ENCODE results near the gene MUTYH.

The MUTYH gene

DNA sequence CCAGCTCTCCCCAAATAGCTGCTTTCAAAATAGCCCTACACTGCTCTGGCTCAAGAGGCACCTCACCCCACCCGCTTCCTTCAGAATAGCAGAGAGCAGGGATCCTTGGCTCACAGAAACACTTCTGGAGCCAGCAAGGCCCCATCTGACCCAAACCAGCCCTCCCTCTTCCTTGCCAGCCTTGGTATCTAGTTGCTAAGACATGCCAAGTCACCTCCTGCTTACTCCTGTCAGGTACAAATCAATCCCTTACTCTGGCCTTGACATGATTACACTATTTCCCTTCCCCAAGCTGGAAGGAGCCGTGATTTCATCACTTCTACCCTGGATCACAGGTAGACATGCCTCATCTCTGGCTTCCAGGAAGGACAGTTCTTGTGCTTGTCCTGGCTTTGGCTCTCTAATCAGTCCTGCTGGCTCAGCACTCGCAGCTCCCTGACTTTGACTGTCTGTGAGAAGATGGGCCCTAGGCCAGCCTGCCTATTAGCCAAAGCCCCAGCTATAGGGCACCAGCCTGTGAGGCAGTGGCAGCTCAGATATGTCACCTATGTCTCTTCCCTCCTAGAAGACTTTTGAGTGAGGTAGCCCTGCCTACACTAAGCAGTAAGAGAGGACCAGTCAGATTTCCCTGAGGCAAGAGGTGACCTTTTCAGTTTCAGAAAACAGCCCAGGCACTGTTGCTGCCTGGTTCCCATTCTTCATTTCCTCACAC is 8.9 kb upstream of the MUTYH start:
- no peak for DNase-seq (ENCODE audit: low read depth)

DNA sequence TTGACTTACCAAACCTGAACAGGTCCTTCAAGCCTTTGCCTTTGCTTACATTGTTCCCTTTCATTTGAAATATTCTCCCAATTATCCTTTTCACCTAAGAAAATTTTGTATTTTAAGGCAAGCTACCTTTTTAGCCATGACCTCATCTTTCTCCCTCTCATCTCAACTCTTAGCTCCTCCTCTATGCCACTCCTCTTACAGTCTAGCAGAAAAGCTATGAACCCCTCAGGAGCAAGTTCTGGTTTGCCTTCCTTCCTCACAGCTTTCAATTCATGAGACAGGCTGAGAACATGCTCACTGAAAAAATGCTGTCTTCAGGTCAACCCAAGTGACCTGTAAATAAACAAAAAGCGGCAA is 8.3 kb upstream of the MUTYH start:
- no peak for DNase-seq (ENCODE audit: low read depth)

DNA sequence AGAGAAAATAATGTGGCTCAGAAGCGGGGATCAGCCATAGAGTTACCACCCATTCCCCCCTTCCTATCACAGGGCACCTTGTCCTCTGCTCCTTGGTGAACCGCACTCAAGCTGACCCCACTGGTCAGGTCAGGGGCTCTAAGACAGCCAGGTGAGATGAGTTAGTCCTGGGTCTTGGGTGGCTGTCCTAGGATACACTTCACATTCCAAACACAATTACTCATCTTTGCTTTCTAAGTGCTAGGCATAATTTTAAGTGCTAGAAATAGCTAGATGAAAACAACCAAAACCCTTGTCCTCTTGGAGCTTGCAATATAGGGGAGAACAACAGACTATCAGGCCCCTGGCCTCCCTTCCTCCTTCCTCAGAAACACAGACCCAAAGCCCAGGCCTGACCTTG is 7.8 kb upstream of the MUTYH start:
- no peak for DNase-seq (ENCODE audit: low read depth)

DNA sequence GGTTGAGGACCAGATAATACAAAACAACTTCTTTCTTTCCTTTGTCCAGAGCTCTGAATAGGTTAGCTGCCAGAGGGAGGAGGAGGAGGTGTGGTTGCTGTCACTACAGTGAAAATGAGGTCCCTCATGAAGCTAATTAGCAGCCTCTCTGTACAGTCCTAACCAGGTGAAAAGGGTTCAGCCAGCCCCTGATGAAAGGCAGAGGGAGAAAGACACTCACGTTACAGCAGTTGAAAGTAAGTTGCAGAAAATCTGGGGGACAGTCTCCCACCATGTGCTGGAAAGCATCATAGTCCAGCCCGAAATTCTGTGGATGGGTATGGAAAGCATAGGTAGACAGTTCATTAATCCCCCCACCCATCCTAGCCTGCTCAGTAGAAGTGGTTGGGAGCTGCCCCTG is 6.2 kb upstream of the MUTYH start:
- no peak for DNase-seq (ENCODE audit: low read depth)

DNA sequence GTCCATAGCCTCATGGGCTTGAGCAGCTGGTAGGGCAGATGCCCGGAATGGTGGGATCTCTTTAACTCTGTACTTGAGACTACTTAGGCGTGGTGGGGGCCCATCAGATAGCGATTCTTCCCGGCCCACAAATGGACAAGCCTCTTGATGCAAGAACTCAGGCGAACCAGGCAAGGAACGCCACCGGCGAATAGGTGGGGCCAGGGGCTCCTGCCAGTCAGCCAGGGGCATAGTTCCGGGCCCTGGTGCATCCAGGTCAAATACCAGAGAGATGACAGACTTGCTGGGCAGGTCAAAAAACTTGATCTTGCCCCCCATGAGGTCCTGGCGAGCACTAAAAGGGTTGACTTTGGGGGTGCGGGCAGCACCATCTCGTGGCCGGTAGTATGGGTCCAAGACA is 4.8 kb upstream of the MUTYH start:
- DNase-seq (ENCODE audit: low read depth) = no peak

DNA sequence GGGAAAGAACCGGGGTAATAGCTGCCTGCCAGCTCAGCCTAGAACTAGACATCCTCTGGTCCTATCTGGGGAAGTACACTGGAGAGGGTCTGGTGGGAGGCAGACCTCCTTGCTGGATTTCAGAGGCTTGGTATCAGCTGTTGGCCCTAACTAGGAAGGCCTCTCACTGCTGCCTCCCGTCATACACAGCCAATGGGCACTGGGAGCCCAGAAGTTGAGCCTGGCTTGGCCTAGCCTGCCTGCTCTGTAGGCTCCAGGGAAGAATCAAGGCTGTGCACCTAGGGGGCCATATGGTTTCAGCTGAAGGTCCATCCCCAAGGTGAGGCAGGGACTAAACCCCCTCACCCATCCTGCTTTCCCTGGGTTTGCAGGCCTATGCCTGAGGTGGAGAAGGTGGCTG is 4.3 kb upstream of the MUTYH start:
- DNase-seq (ENCODE audit: low read depth) = no peak

DNA sequence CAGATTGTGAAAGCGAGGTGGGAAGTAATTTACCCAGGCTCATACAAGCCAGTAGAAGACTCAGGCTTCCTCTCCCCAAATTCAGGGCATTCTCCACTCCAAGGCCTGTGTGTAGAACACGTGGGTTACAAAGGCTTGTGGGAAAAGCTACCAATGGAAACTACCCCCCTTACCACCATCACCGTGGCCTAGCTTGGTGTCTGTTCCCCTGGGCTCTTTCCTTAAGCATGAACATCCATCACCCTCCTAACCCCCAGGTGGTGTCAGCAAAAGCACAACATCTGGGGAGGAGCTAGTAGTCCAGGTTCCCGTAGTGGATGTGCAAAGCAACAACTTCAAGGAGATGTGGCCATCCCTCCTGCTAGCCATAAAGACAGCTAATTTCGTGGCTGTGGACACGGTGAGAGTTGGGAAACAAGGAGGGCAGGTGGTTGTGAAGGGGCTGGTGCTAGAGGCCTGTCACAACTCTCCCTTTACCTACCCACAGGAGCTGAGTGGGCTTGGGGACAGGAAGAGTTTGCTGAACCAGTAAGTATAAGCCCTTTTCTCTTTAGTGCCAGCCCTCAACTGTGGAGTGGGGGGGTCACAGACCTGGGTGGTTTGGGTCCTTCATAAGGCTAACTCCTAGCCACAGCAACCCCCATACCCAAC is 701 bp upstream of the MUTYH start:
- DNase-seq (ENCODE audit: low read depth) = no peak

DNA sequence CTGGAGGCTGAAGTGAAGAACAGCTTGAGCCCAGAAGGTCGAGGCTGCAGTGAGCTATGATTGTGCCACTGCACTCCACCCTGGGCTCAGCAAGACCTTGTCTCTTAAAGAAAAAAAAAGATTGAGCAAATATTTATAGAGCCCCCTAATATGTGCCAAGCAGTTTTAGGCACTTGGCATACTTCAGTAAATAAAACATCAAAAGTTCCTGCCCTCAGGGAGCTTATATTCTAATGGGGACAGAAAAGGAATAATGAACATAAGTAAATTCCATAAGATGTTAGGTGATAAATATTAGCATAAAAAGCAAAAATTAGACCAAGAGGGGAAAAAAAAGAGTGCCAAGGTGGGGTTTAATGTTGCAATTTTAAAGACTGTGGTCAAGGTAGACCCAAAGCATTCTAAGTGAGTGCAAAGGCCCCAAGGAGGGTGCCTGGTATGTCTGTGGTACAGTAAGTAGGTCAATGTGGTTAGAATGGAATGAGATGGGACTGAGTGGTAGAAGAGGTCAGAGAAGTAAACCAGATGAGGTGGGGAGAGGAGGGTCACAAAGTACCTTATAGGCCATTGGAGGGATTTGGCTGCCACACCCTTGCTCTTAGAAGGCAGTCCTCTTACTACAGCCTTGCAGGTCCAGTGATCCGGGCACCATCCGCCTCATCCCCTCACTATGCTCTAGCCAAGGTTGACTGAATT is 2.5 kb downstream of the MUTYH start:
- DNase-seq (ENCODE audit: low read depth) = no peak

DNA sequence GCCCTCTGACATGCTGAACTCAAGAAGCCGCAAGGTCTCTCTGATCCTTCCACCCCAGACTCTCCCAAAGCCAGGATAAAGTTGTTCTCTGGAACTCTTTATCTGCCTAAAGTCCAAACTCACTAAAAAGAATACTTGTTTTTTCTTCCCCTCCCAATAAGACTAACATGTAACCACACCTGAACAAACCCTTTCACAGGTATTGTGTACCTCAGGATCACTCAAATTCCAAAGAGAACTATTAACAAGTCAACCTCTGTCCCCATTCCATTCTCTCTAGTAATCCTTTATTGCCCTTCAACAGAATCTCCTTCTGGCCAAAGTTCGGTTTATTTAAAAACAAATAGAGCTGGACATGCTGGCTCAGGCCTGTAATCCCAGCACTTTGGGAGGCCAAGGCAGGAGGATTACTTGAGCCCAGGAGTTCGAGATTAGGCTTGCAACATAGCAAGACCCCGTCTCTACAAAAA is 4.3 kb downstream of the MUTYH start:
- no peak for DNase-seq (ENCODE audit: low read depth)

DNA sequence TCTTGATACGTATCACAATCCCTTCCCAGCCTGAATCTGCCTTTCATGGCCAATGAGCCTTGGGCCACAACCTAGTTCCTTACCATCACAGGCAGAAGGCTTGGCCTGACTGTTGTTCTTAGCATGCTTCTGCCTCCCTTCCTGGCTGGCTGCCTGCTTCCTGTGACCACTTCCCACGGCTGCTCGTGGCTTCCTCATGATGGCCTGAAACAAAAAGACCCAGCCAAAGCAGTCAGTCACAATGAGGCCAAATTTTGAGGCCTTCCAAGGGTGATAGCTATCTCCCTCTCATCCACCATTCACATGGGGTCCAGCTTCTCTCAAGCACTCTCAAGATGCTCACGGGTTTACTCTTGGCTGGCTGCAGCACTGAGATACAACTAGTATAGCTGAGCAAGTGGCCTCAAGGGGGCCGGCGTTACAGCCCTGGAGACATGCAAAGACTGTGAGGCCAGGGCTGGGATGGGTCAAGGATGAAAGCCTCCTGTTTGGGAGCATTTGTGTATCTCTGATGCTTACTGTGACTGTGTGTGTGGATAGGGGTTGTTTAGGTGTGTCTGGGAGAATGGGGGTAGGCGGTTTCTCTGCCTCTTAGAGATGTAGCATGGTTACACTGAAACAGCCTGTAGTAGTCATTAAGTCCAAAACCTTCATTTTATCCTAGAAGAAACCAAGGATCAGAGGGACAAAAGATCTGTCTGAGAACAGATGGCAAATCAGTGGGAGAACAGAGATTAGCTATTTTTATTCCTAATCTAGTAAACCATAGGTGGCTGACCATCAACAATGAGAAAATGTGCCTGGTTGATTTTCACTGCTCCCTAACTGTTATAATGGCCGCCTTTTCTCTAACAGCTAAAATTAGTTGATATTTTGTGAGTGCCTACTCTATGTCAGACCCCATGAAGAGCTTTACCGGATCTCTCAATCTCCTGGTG is 5.7 kb downstream of the MUTYH start:
- DNase-seq (ENCODE audit: low read depth) = no peak

DNA sequence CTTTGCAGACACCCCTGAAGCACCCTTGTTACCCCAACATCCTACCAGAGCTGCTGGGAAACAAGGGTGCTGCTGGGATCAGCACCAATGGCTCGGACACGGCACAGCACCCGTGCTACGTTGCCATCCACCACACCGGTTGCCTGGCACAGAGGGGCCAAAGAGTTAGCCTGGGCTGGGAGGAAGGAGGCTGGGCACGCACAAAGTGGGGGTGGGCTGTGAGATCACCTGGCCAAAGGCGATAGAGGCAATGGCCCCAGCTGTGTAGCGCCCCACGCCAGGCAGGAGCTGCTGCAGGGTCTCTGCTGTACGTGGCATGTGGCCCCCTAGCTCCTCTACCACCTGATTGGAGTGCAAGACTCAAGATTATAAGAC is 7.9 kb downstream of the MUTYH start:
- no peak for DNase-seq (ENCODE audit: low read depth)

DNA sequence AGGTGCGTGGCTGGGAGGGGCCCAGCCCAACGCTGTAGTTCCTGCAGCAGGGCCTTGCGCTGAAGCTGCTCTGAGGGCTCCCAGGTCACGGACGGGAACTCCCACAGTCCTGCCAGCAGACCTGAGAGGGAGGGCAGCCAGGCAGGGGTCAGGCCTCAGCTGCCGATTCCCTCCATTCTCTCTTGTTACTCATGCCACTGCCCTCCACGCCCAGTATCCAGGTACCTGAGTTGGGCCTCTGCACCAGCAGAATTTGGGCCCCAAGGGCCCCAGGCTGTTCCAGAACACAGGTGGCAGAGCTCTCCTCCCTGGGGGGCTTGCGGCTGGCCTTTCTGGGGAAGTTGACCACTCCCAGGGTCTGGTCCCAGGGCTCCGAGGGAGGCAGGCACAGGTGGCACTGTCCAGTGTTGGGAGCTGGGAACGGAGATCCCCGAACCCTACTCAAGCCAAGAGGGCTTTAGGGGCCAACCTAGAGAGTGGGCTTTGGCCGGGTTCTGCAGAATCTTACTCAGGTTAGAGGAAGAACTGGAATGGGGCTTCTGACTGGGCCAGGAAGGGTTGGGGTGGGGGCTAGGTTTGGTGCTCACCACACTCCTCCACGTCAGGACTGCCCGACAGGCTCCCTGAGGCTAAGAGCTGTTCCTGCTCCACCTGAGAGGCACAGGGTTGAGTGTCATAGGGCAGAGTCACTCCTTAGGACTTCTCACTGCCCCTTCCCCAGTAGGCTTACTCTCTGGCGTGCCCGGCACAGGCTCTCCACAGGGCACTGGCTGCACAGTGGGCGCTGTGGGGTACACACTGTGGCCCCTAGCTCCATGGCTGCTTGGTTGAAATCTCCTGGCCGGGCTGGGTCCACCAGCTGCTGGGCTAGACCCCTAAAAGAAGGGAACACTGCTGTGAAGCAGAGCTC is 8.5 kb downstream of the MUTYH start:
- no peak for DNase-seq (ENCODE audit: low read depth)

DNA sequence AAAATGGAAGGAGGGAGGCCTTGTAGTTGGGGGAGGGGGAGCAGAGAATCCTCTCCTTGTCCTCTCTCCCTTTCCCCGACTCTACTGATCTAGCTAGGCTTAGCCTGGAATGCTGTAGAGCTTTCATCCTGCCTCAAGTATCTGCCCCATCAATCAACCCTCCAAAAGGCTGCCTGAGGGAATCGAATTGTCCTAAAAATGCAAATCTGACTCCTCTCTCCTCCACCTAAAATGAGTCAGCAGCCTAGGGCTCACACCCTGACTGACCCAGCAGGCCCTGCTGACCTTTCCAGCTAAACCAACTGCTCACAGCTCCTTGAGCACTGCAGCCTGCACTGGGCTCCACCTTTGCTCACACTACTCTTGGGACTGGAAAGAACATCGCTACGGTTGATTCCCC is 10.8 kb downstream of the MUTYH start:
- no peak for DNase-seq (ENCODE audit: low read depth)

DNA sequence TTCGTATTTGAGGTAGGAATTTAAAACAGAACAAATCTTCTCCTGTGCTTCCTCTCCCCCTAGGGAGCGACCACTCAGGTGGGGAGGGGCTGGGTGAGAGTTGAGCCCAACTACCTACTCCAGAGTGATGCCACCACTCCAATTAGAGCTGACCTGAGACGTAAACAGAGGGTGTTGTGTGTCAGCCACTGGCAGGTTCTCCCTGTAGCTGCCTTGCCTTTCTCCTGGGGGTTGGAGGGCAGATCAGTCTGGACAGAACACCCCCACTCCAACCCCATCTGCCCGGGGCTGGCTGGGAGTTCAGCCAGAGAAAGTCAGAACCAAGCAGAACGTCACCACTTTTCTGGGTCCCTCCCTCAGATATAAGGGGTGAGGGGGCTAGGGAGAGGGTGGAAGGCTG is 11.6 kb downstream of the MUTYH start:
- DNase-seq (ENCODE audit: low read depth) = no peak

DNA sequence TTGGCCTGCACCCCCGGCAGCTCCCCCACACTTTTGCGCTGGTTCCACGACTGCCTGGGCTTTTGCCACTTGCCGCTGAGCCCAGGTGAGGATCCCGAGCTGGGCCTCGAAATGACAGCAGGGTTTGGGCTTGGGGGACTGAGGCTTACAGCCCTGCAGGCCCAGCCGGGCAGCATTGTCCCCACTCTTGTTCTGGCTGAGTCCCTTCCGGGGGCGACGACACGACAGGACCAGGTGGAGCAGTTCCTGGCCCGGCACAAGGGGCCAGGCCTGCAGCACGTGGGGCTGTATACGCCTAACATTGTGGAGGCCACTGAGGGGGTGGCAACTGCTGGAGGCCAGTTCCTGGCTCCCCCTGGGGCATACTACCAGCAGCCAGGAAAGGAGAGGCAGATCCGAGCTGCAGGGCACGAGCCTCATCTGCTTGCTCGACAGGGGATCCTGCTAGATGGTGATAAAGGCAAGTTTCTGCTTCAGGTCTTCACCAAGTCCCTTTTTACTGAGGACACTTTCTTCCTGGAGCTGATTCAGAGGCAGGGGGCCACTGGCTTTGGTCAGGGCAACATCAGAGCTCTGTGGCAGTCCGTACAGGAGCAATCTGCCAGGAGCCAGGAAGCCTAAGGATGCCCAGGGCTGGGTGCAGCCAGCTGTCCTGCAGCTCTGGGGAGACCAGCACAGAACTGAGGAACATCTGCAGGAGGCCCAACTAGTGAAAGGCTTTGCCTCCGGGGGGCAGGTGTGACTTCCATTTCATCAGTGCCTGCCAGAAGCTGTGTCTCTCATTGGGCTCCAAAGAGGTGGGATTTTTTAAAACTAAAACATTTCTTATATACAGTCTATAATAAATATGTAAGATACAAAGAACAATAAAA is 12.4 kb downstream of the MUTYH start:
- no peak for DNase-seq (ENCODE audit: low read depth)

DNA sequence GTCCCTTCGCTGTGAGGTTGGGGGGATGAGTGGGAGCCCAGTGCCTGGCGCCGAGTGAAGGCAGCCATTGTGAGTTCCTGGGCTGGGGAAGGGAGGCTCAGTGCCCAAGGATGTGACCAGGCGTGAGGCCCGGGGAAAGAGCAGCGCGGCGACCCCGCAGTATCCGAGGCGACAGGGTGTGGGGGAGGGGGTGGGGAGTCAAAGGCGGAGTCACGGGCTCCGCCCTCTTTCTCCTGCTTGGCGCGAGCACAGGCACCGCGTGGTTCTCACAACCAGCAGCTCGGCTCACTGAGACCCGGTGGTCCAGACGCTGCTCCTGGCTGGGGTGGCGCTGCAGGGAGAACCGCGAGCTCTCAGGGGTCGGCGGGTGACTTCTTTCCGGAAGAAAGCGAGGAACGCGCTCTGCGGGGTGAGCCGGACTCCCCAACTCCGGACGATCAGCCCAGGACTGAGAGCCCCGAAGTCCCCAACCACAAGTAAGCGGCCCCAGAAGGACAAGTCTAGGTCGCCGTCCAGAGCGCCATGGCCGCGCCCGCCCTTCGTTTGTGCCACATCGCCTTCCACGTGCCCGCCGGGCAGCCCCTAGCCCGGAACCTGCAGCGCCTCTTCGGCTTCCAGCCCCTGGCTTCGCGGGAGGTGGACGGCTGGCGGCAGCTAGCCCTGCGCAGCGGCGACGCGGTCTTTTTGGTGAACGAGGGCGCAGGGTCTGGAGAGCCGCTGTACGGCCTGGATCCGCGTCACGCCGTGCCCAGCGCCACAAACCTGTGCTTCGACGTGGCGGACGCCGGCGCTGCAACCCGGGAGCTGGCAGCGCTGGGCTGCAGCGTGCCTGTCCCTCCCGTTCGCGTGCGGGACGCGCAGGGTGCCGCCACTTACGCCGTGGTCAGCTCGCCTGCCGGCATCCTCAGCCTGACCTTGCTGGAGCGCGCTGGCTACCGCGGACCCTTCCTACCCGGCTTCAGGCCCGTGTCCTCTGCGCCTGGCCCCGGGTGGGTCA is 13.3 kb downstream of the MUTYH start, which contains the start of gene HPDL:
HPDL (plus strand) TSS at position 269 of the 997 bp plus-strand sequence; CDS start at position 523, 254 bp downstream.
- DNase-seq (ENCODE audit: low read depth) = no peak

DNA sequence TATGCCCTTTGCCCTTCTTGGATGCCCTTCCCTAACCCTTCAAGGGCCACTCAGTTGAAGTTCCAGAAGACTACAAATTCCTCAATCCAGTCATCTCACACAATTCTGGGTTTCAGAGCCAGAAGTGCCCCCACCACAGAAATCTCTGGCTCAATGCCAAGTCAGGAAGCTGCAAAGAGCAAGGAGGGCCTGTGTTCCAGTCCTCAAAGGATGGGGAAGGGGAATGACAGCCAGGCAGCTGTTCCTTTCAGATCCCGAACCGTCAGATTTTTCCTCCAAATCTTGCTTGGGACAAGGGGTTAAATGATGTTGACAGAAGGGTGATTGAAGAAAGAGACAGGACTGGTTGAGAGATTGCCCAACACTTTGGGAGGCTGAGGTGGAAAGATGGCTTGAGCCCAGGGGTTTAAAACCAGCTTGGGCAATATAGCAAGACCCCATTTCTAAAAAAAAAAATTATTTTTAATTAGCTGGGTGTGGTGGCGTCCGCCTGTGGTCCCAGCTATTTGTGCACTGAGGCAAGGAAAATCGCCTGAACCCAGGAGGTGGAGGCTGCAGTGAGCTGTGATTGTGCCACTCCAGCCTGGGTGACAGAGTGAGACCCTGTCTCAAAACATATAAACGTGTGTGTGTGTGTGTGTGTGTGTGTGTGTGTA is 14.3 kb downstream of the MUTYH start:
- no peak for DNase-seq (ENCODE audit: low read depth)

DNA sequence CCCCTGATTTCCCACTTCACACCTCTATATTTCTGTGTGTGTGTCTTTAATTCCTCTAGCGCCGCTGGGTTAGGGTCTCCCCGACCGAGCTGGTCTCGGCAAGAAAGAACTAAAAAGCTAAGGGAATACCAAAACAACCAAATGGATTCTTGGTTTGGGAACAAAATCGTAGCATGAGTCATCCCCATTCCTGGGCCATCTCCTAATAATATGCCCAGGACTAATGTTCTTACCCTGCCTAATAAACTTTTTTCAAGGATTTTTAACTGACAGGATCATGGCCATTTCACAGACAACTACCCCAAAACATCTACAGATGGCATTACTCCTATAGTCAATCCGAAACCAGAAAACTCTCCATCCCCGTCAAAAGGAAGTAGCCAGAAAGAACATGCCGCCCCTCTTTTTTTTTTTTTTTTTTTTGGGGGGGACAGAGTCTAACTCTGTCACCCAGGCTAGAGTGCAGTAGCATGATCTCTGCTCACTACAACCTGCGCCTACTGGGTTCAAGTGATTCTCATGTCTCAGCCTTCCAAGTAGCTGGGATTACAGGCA is 17.7 kb downstream of the MUTYH start:
- no peak for DNase-seq (ENCODE audit: low read depth)

Data from activated T-helper 1 cell treated with Interleukin-2 at 50 U/mL for 16 hours (primary cell).